GM19099 (cell line): Measurements from ENCODE around the gene GALNT5.

Source experiments
- POLR2A ChIP-seq: IDR thresholded peaks from 3 replicates; pipeline ENCODE4 v1.6.1; 2011; ENCODE audit warnings: low read depth; ENCODE audit not compliant: insufficient read length; ENCODE audit errors: extremely low read depth

Gene GALNT5

DNA sequence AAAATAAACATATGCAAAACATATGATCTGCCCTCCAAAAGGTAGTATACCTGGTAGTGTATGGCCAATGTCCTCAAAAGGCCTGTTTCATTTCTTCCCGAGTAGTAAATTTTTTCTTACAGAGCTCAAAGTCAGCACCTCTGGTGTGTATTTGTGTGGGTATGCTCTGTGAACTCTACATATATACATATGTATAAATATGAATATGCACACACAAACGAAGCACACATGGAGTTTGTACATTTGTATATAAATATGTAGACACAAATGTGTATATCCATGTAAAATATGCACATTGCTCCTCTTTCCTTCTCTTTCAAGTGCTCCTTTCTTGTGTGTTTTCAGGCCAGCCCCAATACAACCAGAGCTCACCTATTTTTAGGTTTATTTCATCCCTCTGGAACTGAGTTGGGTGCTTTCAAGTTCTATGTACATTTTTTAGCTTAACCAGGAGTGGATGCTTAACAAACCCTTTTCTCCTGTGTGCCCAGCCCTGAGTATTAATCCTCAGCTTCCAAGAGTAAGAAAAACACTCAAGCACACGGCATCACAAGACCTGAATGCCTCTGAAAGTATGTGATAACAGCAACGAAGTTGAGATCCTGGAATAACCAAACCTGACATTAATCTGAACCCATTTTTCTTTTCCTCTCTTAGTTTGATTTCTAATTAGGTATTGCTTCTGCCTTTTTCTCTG lies 12.2 kb upstream of the GALNT5 start:
- no peak for TF ChIP-seq POLR2A

DNA sequence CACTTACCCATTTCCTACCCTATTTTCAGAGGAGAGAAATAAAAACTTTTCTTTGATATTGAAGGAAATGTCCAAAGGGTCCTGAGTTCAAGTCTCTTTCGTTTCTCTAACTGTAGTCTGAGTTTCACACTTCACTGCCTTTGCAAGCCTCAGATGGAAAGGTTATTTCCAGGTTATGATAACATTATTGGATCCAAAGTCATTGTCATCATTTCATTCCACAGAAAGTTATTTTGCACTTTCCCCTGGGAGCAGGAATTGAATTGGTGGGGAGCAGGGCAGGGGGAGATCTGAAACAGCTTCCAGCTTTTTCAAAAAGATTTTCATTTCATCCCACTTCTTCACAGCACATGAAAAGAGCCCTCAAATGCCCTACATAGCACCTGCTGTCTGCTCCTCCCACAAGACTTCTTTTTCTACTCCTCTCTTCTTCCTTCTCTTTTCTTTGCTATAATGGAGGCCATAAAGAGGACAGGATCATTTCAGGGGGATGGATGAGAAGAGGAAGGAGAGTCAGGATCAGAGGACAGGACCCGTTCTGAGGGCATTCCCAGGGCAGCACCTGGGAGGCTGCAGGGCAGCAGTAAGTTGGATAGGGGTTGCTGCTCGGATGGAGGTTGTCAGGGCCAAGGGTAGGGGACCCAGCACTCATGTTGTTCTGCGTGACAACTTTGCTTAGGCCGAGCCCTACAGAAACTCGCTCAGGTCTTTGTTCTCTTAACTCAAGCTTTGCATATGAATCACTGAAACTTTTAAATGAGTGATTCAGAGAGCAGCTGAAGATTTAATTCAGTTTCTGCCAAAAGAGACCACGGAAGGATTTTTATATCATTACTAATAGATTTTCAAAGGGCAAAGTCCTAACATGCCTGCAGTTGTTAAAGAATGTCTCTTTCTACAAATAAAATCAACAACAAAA lies 11.4 kb upstream of the GALNT5 start:
- TF ChIP-seq POLR2A: no peak

DNA sequence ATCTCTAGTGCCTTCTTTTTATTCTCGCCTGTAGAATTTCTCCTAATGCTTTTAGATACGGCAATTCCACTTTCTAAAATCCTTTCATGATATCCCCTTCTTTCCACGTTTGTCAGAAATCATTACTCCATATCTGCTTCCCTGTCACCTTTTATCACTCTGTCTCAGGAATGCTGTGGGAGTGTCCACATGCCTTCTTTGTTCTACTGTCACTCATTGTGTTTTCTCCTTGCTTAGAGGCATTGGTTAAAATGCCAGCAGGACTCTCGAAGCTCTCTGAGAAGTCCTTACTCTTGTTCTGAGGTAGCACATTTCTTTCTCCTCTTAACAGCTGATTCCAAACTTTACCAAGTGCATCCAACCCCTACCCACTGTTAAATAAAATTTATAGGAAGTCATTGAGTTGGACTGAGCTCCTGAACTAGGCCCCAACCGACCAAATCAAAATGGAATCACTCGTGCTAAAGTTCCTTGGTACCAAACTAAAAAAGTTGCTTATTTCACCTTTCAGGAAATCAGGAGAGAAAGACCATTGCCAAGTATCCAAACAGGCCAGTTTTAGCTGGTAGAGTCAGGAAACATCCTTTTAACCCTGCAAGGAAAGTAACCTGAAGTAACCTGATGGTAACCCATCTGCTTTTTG lies 10.6 kb upstream of the GALNT5 start:
- TF ChIP-seq POLR2A: no peak

DNA sequence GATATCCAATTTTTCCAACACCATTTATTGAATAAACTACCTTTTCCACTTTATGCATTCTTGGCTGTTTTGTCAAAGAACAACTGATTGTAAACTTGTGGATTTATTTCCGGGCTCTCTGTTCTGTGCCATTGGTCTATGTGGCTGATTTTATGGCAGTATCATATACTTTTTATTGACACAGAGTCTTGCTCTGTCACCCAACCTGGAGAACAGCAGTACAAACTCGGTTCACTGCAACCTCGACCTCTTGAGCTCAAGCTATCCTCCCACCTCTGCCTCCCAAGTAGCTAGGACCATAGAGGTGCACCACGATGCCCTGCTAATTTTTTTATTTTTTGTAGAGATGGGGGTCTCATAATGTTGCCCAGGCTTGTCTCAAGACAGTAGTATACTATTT lies 6.7 kb upstream of the GALNT5 start:
- TF ChIP-seq POLR2A: no peak

DNA sequence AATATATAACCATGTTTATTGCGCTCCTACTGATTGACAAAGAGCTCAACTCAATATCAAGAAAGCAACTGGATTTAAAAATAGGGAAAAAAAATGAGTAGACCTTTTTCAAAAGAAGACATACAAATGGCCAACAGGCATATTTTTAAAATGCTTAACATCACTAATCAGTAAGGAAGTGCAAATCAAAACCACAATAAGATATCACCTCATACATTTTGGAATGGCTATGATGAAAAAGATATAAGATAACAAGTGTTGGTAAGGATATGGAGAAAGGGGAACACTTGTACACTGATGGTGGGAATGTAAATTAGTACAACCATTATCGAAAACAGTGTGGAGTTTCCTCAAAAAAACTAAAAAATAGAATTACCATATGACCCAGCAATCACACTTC lies 5.6 kb upstream of the GALNT5 start:
- TF ChIP-seq POLR2A: no peak

DNA sequence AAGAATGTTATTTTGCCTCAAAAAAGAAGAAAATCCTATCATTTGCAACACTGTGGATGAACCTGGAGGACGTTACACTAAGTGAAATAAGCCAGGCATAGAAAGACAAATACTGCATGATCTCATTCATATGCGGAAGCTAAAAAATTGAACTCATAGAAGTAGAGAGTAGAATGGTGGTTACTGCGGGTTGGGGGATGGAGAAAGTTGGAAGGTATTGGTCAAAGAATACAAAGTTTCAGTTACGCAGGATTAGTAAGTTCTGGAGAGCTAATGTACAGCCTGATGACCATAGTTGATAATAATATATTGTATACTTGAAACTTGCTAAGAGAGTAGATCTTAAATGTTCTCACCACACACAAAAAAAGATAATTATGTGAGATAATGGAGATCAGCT lies 5.0 kb upstream of the GALNT5 start:
- TF ChIP-seq POLR2A: no peak

DNA sequence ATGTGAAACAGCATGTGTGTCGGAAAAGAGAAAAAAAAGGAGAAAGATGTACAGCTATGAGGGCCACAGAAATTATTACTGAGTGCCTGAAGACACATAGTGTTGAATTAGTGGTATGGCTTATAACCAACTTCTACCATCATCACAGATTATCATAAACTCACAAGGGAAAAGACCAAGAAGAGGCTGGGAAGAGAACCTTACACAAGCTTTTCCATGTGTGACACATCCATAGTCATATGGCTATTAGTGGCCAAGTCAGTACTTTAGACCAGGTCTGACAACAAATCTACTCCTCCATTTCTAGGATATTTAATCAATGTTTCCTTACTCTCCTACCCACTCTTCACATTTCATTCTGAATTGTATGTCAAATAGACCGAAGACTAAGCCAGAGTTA lies 3.5 kb upstream of the GALNT5 start:
- TF ChIP-seq POLR2A: no peak

DNA sequence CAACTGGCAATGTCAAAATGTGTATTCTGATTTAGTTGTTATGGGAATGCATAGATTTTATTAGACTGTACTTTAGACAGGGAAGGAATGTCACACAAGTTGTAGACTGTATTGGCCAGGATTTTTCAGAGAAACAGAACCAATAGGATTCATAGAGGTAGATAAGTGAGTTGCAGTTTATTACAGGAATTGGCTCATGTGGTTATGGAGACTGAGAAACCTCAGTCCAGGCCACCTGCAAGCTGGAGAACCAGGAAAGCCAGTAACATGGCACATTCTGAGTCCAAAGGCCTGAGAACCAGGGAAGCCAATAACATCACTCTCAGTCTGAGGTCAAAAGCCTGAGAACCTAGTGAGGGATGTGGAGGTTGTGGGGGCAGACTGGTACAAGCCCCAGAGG lies 1.8 kb upstream of the GALNT5 start:
- TF ChIP-seq POLR2A: no peak

DNA sequence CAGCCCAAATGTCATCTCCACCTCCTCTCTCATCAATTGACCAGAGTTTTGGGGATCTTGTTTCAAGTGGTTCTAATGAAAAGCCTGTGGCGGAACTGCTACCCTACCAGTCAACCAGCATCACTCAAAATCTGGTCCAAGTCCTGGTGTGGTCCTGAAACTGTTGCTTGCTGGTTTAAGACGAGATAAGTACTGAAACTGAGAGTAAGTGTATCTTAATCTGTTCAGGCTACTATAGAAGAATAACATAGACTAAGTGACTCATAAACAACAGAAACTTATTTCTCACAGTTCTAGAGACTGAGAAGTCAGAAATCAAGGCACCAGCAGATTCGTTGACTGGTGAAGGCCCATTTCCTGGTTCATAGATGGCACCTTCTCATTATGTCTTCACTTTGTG lies 879 bp upstream of the GALNT5 start:
- no peak for TF ChIP-seq POLR2A

DNA sequence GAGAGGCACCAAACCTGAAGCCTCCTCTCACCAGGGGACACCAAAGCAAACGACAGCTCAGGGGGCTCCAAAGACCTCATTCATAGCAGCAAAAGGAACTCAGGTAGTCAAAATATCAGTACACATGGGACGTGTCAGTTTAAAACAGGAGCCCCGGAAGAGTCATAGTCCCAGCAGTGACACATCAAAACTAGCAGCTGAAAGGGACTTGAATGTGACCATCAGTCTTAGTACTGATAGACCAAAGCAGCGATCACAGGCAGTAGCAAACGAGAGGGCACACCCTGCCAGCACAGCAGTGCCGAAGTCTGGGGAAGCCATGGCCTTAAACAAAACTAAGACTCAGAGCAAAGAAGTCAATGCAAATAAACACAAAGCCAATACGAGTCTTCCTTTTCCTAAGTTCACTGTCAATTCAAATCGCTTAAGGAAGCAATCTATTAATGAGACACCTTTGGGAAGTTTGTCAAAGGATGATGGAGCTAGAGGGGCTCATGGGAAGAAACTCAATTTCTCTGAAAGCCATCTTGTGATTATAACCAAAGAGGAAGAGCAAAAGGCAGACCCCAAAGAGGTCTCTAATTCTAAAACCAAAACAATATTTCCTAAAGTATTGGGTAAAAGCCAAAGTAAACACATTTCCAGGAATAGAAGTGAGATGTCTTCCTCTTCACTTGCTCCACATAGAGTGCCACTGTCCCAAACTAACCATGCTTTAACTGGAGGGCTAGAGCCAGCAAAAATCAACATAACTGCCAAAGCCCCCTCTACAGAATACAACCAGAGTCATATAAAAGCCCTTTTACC lies 1.2 kb downstream of the GALNT5 start:
- TF ChIP-seq POLR2A: no peak

DNA sequence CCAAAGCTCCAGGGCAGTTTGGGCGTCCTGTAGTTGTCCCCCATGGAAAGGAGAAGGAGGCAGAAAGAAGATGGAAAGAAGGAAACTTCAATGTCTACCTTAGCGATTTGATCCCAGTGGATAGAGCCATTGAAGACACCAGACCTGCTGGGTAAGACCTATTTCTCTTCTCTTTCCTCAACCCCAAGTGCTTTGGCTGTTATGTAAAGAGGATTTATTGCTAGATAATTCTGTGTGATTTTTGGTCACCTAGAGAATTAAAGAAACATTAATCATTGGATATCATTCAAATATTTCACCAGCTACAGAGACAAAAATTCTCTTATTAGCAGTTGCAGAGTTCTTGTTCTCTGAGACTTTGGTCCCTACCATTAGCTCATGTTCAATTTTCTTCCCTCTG lies 1.9 kb downstream of the GALNT5 start:
- TF ChIP-seq POLR2A: no peak

DNA sequence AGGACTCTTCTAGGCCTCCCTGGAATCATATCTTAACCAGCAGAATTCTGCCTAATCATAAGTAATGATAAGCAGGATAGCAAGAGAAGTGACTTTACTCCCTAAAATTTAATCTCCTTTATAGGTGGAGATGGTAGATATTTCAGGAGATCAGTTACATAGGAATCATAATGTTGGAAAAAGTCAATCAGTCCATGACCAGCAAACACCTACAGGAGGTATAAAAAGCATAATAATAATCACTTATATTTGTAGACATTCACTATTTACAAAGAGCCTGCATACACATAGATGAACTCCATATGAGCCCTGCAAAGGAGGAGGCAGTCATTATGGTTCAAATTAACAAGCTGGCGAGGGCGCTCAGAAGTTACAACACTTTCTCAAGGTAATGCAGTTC lies 2.5 kb downstream of the GALNT5 start:
- no peak for TF ChIP-seq POLR2A

DNA sequence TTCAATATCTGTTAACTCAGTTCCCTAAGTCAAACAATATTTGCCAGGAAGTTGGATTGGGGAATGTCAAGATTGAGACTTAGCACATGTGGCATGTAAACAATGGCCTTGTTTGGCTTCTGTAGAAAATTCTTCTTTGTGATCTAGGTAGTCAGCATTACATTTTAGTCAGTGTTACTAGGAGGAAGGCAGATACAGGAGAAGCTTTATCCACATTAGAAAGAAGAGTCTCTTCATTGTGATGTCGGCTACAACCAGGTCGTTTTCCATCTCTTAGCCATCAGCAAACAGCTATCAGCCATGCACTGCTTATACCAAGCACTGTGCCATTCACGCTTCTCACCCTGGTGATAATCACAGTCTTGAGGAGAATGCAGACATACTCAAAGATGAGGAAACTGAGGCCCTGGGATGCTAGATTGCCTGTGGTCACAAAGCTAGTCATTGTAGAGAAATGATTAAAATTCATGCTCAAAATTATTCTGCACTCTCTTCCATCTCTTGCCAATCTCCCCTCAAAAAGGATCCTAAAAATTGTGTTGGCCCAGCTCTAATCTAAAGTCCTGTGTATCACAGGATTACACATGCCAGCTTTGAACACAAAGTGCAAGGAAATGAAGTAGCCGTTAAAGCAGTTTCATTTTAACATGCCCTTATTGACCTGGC lies 3.2 kb downstream of the GALNT5 start:
- TF ChIP-seq POLR2A: no peak

DNA sequence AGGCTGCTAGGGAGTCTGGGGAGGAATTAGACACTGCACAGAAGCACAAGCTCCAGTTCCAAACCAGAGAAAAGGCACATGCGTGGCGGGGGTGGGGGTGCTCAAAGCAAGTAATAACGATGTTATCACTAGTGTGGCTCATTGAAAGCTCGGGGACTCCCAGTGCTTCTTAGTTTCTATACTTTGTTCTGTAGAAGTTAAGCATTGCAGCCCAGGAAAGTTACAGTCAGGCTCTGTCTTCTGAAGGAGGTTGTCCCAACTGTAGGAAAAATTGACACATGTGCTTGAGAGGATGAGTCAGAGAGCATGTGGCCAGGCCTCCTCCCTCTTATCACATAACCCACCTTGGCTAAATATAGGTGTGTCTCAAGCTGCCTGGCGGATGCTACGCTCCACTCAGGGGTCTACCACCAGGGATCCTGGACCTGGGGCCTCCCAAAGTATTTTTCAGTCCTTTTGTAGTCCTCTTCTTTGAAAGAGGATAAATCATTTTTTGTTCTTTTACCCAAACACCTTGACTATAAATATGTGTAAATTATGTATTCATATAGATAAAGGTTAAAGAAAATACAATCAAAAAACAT lies 3.8 kb downstream of the GALNT5 start:
- TF ChIP-seq POLR2A: no peak
